ENCODE measurements around the gene C19orf25.

GRCh38 chr19:1441677-1442438 is 37.2 kb downstream of the C19orf25 start:
- TF ChIP-seq POLR2A (IDR thresholded peaks at IDR 0.05; ENCODE audit: extremely low read depth, insufficient read length) (no peak), CTCF (IDR thresholded peaks at IDR 0.05; ENCODE audit: low read depth, low read length) (no peak)

Data from NB4 (cell line).